GM19468 (cell line): ENCODE data around the gene GPRASP1.
"Not testable (repeated sequence)": the region's sequence is repeated elsewhere in the genome, so short reads cannot be mapped to it uniquely, and the experiment has no call there.

ENCODE experiments used
- ATAC-seq: cut with Tn5 transposase; IDR thresholded peaks from one replicate; pipeline ENCODE4 v1.9.1; 2021; ENCODE audit warnings: mild to moderate bottlenecking, moderate library complexity, moderate number of reproducible peaks; ENCODE audit not compliant: unreplicated experiment; ENCODE audit errors: extremely low read depth

The GPRASP1 gene

GRCh38 chrX:102651242-102652011 is at the start of gene GPRASP1:
TSS of gene GPRASP1 (plus strand) at chrX:102651483. CDS start at chrX:102653914, 2,431 bp downstream.
- no peak for ATAC-seq

GRCh38 chrX:102604327-102604726 is 47.0 kb upstream of the GPRASP1 start:
- no peak for ATAC-seq

- no peak for ATAC-seq
These were observed 45.2 kb upstream of the GPRASP1 start for GRCh38 chrX:102606115-102606514.

GRCh38 chrX:102610905-102611304 is 40.4 kb upstream of the GPRASP1 start:
- no peak for ATAC-seq

- ATAC-seq, result no peak
These were observed 27.2 kb upstream of the GPRASP1 start for GRCh38 chrX:102624105-102624504.

- ATAC-seq, result no peak
These were observed 23.6 kb upstream of the GPRASP1 start for GRCh38 chrX:102627640-102628039.

- ATAC-seq, result no peak
These were observed 13.7 kb upstream of the GPRASP1 start for GRCh38 chrX:102637561-102637960.

- ATAC-seq, result no peak
These were observed 411 bp upstream of the GPRASP1 start for GRCh38 chrX:102650903-102651241.

GRCh38 chrX:102652031-102652688 is 877 bp downstream of the GPRASP1 start:
- peak; percentile 18 for ATAC-seq

- ATAC-seq, result no peak
These were observed 3.4 kb downstream of the GPRASP1 start for GRCh38 chrX:102654696-102655095.

GRCh38 chrX:102658556-102658955 is 7.3 kb downstream of the GPRASP1 start:
- no peak for ATAC-seq

- peak; percentile 56 for ATAC-seq
These were observed 8.8 kb downstream of the GPRASP1 start for GRCh38 chrX:102659790-102660757.

GRCh38 chrX:102663820-102664219 is 12.5 kb downstream of the GPRASP1 start:
- ATAC-seq, result not testable (repeated sequence)

GRCh38 chrX:102667034-102667433 is 15.8 kb downstream of the GPRASP1 start:
- ATAC-seq, result not testable (repeated sequence)

GRCh38 chrX:102669526-102669925 is 18.2 kb downstream of the GPRASP1 start:
- ATAC-seq, result no peak

GRCh38 chrX:102672856-102673255 is 21.6 kb downstream of the GPRASP1 start:
- ATAC-seq, result no peak

- ATAC-seq, result not testable (repeated sequence)
These were observed 26.2 kb downstream of the GPRASP1 start for GRCh38 chrX:102677479-102677878.

GRCh38 chrX:102684772-102685520 is 33.7 kb downstream of the GPRASP1 start:
- ATAC-seq, result no peak

- ATAC-seq, result no peak
These were observed 43.5 kb downstream of the GPRASP1 start for GRCh38 chrX:102694749-102695148.

- ATAC-seq, result no peak
These were observed 45.0 kb downstream of the GPRASP1 start for GRCh38 chrX:102696306-102696705.
